Stimulated activated CD4-positive, alpha-beta T cell treated with anti-CD3 and anti-CD28 coated beads, Interleukin-4, amount 100 ng/mL, for 4 hours (primary cell): Measurements from ENCODE around the gene EXOC3.
"Not testable (repeated sequence)": the region's sequence is repeated elsewhere in the genome, so short reads cannot be mapped to it uniquely, and the experiment has no call there.

Source experiments
- DNase-seq, 2 experiments: peaks; one replicate each; pipeline ENCODE4 v3.0.0-alpha.2; 2020

The EXOC3 gene

GRCh38 chr5:458547-459353, 15.8 kb downstream of the EXOC3 start:
- DNase-seq: peak; percentile 61 to 74

- DNase-seq: no peak
Measured at GRCh38 chr5:459562-460272, 16.7 kb downstream of the EXOC3 start.

GRCh38 chr5:460273-460625, 17.3 kb downstream of the EXOC3 start:
- DNase-seq: no peak

- DNase-seq: no peak
Measured at GRCh38 chr5:462051-462481, 19.1 kb downstream of the EXOC3 start.

GRCh38 chr5:463301-463700, 20.3 kb downstream of the EXOC3 start:
- DNase-seq: no peak

DNA sequence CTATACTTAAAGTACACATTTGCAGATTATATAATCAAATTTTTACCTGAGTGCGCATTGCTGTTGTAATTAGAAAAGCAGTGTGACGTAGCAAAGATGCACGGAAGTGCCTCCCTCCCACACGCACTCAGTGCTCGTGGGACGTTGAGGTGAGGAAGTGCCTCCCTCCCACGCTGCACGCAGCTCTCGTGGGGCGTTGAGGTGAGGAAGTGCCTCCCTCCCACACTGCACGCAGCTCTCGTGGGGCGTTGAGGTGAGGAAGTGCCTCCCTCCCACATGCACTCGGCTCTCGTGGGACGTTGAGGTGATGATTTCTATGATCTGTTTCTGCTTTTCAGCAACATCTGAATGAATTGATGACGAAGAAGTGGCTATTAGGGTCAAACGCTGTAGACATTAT, 21.0 kb downstream of the EXOC3 start:
- DNase-seq: peak; percentile 77 to 97

- DNase-seq: no peak
Measured at GRCh38 chr5:464446-464842, 21.5 kb downstream of the EXOC3 start.

- DNase-seq: no peak
Measured at GRCh38 chr5:464843-465590, 22.0 kb downstream of the EXOC3 start.

- no peak for DNase-seq
Measured at GRCh38 chr5:465591-466403, 22.8 kb downstream of the EXOC3 start.

- no peak for DNase-seq
Measured at GRCh38 chr5:466661-467310, 23.8 kb downstream of the EXOC3 start.

- no peak for DNase-seq
Measured at GRCh38 chr5:468401-468800, 25.4 kb downstream of the EXOC3 start.

DNA sequence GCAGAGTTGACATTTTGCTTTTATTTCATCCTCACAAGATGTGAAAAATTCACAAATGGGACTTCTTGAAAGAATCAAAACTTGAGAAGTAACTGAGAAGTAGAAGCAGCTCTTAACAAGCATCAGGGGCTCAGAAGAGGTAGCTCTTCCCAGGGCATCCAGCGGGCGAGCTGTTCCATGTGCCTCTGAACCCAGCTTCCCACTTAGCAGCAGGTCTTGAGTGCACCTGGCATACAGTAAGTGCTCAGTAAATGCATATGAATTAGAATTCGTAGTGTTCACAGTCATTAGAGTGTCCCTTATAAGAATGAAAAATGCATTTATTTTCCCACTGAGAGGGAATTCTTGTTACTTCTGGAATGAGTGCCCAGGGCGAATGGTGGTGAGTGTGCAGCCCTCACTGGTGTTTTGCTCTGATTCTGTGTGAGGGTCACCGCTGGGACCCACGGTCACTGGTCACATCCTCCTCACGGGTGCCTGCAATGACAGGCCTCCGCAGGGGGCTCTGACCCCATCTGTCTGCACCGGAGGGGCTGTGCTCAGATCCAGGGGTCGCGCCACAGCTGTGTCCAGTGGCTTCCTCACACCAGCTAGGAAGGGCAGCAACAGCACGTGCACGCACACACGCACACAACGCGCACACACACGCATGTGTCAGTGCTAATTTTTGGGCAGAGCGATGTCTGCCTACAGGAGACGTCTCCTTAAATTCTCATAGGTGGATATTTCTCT, 26.9 kb downstream of the EXOC3 start:
- no peak for DNase-seq

DNA sequence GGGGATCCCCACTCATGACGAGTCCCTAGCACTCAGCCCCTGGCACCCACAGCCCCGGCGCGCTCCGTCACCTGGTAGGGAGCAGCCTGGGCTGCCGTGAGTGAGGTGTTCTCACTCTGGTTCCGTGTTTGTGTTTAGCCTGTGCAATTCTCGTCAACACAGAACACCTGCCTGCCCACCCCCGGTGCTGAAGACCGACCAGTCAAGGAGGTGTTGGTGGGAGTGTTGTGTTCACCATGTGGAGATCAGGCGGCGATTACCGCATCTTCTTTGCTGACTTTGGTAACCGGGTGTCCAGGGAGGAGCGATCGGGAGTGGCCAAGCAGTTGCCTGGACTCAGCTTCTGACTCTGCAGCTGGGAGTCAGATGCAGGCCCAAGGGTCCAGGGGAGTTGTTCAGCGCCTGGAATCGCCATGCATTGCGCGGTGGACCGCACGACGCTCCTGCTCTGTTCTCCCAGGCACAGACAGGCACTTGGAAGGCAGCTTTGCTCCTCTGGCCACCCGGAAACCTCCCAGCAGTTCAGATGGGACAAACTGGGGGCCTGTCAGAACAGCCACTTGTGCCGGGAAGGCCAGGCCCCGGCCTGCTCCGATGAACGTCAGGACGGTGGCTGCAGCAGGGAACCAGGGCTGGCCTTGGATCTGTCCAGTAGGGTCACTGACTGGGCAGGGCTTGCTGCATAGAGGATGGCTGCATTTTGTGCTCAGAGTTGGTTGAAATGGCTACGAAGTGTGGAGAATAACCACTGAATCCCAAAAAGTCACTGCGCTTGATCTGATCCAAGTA, 28.2 kb downstream of the EXOC3 start:
- no peak for DNase-seq

GRCh38 chr5:471750-472058, 28.7 kb downstream of the EXOC3 start:
- DNase-seq: no peak

DNA sequence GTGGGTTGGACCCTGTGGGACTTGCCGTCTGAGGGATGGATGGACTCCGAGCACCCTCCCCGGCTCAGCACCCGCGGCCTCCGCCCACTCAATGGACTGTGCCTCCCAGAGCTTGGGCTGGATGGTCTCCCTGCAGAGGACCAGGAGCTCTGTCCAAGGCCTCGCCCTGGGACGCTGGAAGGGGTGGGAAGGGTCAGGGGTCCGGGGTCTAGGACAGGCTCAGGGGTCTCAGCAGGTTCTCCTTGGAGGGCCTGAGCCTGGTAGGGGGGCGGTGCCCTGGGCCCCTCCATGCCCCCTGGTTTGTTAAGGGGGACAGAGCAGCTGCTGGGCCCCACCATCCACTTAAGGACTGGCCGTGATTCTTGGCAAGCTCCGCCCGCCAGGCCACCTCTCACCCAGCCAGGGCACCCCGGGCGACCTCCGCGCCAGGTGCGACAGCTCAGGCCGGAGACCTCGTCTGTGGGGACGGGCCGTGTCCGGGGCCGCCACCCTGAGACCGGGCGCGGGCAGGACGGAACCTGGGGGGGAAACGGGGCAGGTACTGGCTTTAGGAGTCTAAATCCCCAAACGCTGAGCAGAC, 29.2 kb downstream of the EXOC3 start:
- DNase-seq: peak in 1 of 2 experiments; percentile 33

DNA sequence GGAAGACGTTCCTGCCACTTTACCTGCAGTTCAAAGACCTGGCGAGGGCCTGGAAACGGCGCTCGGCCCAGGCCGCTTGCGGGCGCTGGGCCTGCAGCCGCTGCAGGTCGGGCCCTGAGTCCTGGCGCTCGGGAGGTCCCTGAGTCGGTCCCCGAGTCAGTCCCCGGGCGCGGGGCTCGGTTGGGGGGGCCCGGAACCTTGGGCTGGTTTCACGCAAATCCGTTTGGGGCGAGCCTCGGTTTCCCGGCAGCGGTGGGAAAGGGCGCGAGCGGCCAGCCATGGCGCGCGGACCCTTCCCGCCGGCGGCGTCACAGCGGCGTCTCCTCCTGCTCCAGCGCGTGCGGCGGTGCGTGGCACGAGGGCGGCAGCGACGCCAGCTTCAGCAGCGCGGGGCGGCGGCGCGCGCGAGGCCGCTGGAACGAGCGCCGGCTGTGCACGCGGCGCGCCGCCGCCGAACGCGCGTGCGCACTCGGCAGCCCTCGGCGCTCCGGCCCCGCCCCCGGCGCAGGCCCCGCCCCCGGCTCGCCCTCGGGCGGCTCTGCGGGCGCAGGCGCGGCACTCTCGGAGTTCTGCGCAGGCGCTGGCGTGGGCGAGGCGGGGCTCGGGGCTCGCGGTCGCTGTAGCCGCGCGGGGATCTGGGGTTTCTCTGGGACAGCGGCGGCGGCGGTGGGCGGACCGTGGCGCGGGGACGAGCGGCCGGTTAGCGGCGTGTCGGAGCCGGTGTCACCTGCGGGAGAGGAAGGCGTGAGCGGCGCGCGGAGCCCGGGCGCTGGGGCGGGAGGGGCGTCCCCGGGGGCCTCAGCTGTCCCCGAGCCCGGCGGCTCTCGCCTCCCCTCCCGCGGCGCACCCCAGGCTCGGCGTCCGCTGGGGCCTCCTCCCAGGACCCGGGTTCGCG, 29.9 kb downstream of the EXOC3 start:
- DNase-seq: peak; percentile 87 to 95

- DNase-seq: peak; percentile 16 to 33
Measured at GRCh38 chr5:473551-474192, 30.7 kb downstream of the EXOC3 start.

DNA sequence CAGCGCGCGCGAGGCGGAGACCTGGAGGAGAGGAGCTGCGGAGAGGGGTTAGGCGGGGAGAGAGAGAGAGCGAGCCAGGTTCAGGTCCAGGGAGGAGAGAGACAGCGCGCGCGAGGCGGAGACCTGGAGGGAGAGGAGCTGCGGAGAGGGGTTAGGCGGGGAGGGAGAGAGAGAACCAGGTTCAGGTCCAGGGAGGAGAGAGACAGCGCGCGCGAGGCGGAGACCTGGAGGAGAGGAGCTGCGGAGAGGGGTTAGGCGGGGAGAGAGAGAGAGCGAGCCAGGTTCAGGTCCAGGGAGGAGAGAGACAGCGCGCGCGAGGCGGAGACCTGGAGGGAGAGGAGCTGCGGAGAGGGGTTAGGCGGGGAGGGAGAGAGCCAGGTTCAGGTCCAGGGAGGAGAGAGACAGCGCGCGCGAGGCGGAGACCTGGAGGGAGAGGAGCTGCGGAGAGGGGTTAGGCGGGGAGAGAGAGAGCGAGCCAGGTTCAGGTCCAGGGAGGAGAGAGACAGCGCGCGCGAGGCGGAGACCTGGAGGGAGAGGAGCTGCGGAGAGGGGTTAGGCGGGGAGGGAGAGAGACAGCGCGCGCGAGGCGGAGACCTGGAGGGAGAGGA, 31.4 kb downstream of the EXOC3 start:
- not testable (repeated sequence) for DNase-seq
